WERI-Rb-1 (cell line): ENCODE data around the gene WDR6.

Experiments used
- DNase-seq: peaks from one replicate; pipeline ENCODE4 v3.0.0-alpha.2; 2020
- H3K27ac ChIP-seq: fragments of 250-450 bp; sonication (Bioruptor Pico); 2 replicates; pipeline ENCODE4 v1.5.1; 2020; ENCODE audit warnings: mild to moderate bottlenecking, moderate library complexity
- H3K27me3 ChIP-seq: fragments of 250-450 bp; sonication (Bioruptor Pico); 2 replicates; pipeline ENCODE4 v1.5.1; 2021; ENCODE audit warnings: mild to moderate bottlenecking, low read depth, moderate library complexity; ENCODE audit not compliant: insufficient read depth, severe bottlenecking
- H3K36me3 ChIP-seq: fragments of 250-450 bp; sonication (Bioruptor Pico); 2 replicates; pipeline ENCODE4 v1.5.1; 2020; ENCODE audit warnings: mild to moderate bottlenecking, moderate library complexity
- H3K4me3 ChIP-seq: 2 replicates; pipeline ENCODE4 v1.5.1; 2011; ENCODE audit warnings: low read depth, mild to moderate bottlenecking, control low read depth, low read length
- H3K9me3 ChIP-seq: fragments of 250-450 bp; sonication (Bioruptor Pico); 2 replicates; pipeline ENCODE4 v1.5.1; 2021; ENCODE audit warnings: mild to moderate bottlenecking, moderate library complexity; ENCODE audit not compliant: severe bottlenecking
- CTCF ChIP-seq: IDR thresholded peaks from 2 replicates; pipeline ENCODE4 v1.5.1; 2011; ENCODE audit warnings: low read depth, mild to moderate bottlenecking, control low read depth, inconsistent platforms, low read length

WDR6 gene

DNA sequence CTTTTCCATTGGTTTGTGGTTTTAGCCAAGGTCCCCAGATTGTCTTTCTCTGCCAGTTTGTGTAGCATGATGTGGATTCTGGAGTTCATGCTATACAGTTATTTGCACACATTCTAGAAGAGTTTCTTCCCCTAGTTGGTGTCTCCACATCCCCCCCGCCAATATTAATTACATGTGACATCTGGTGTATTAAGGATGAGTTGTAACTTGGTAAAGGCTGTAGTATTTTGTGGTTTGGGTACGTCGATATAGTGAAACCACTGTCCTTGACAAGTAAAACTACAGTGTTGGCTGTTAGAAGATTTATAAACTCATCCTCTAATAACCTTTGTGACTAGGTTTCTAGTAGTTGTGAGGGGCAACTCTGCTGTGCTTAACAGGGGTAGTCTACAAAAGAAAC lies 40.8 kb upstream of the WDR6 start:
- no peak for TF ChIP-seq CTCF
- Histone ChIP-seq H3K36me3 (peaks cover 71% of the 10 kb centered on the region), H3K4me3 (no peak overlapping the region), H3K27me3 (no peaks in the 10 kb centered on the region), H3K27ac (no peak overlapping the region), H3K9me3 (no peaks in the 10 kb centered on the region)
- no peak for DNase-seq

GRCh38 chr3:48966876-48967361 lies 40.3 kb upstream of the WDR6 start:
- H3K27me3 ChIP-seq: no peaks in the 10 kb centered on the region
- H3K9me3 ChIP-seq: no peaks in the 10 kb centered on the region
- no peak overlapping the region for H3K4me3 ChIP-seq
- no peak for TF ChIP-seq CTCF
- H3K27ac ChIP-seq: no peak overlapping the region
- DNase-seq: no peak
- peaks cover 71% of the 10 kb centered on the region for H3K36me3 ChIP-seq

GRCh38 chr3:48970586-48970985 lies 36.6 kb upstream of the WDR6 start:
- no peak for DNase-seq
- Histone ChIP-seq H3K27me3 (no peaks in the 10 kb centered on the region), H3K36me3 (peaks cover 85% of the 10 kb centered on the region), H3K4me3 (no peak overlapping the region), H3K9me3 (no peaks in the 10 kb centered on the region), H3K27ac (no peak overlapping the region)
- TF ChIP-seq CTCF: no peak

DNA sequence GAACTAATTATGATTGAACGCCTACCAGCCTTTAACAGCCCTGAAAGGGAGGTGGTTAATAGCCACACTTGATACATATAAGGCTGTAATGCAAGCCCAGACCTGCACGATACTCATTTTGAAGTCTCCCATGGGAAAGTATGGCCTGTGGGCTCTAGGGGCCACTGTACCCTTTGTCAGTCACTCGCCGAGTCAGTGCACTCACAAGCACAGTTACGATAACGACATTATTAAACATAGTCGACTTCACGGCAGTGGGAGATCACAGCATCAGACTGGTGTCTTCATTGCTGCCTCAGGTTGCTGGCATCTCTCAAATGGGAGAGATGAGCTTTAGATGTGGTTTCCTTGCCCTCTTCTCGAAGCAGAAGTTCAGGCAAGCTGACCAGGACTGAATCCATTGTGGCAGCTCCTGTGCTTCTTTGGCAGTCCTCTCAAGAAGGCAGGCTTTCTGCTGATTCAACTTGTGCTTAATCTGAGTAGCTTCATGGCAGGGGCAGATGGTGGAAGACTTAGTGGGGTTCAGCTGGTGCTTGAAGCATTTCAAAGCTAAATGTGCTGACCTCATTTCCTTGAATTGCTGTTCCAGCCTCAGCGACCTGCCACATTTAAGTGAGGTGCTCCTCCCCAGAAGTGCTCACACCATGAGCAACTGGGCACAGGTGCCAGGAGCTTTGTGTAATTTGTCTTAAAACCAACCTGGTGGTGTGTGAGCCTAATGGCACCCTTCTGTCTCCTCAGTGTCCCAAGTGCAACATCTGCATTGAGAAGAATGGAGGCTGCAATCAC lies 32.9 kb upstream of the WDR6 start:
- no peaks in the 10 kb centered on the region for H3K9me3 ChIP-seq
- peak overlapping the region; percentile 80 for H3K27ac ChIP-seq
- no peaks in the 10 kb centered on the region for H3K27me3 ChIP-seq
- DNase-seq: peak; percentile 78
- peaks cover 88% of the 10 kb centered on the region for H3K36me3 ChIP-seq
- no peak for TF ChIP-seq CTCF
- H3K4me3 ChIP-seq: no peak overlapping the region

- no peak for DNase-seq
- H3K36me3 ChIP-seq: peaks cover 83% of the 10 kb centered on the region
- no peak for TF ChIP-seq CTCF
Measured at GRCh38 chr3:48979451-48979850, 27.7 kb upstream of the WDR6 start.

GRCh38 chr3:48980295-48980694 lies 26.9 kb upstream of the WDR6 start:
- TF ChIP-seq CTCF: no peak
- peaks cover 82% of the 10 kb centered on the region for H3K36me3 ChIP-seq
- no peaks in the 10 kb centered on the region for H3K9me3 ChIP-seq
- H3K27me3 ChIP-seq: no peaks in the 10 kb centered on the region
- no peak overlapping the region for H3K4me3 ChIP-seq
- no peak overlapping the region for H3K27ac ChIP-seq
- DNase-seq: no peak

More at GRCh38 chr3:48979451-48979850, 27.7 kb upstream of the WDR6 start:
- no peak overlapping the region for H3K27ac ChIP-seq
- no peak overlapping the region for H3K4me3 ChIP-seq
- H3K27me3 ChIP-seq: no peaks in the 10 kb centered on the region
- no peaks in the 10 kb centered on the region for H3K9me3 ChIP-seq
